ENCODE data around the gene R3HCC1L. TPM values are rescaled to one million over a fixed set of nuclear protein-coding genes. Genes with fewer than 3 reads are reported as not detected.

The R3HCC1L gene
- polyA plus RNA-seq, 2 of the 4 experiments (the other 2 are of a cell fraction), result 11.0 to 15.2 TPM

GRCh38 chr10:98196985-98197384 lies 62.5 kb downstream of the R3HCC1L start:
- Histone ChIP-seq H3K9me3 (peaks cover 10% of the 10 kb centered on the region; the same call in 2 of the 3 replicates), H3K4me3 (no peak overlapping the region), H3K27ac (no peak overlapping the region), H3K4me1 (no peaks in the 10 kb centered on the region), H3K4me2 (no peak overlapping the region)
- ChIA-PET CTCF (interaction anchor here (0.9 to 1.8 kb wide), 3 partner anchors 19 to 112 kb away, joined by 3 to 9 read pairs (median 6); no protein-coding TSS in a partner anchor), POLR2A (no interaction called here)
- FAIRE-seq (no peak), DNase-seq (ENCODE audit: low read depth in 1 of 2, low spot score in 1 of 2) (no peak), ATAC-seq (no peak)
- 91% methylated on average over 6 of the region's 6 CpGs for WGBS (ENCODE audit: missing lambda C conversion rate)
- TF ChIP-seq KDM5A (IDR thresholded peaks at IDR 0.05) (no peak), ESRRA (IDR thresholded peaks at IDR 0.05; ENCODE audit: borderline replicate concordance, low read length) (no peak), CHD4 (IDR thresholded peaks at IDR 0.05; ENCODE audit: borderline replicate concordance) (no peak), HOXB13 (CRISPR knock-in tag; IDR thresholded peaks at IDR 0.05; ENCODE audit: low read depth) (no peak), POLR2A (IDR thresholded peaks at IDR 0.05; ENCODE audit: low read length) (no peak), SREBF2 (IDR thresholded peaks at IDR 0.05) (no peak), USF2 (IDR thresholded peaks at IDR 0.05) (no peak), KDM1A (IDR thresholded peaks at IDR 0.05; ENCODE audit: low read depth) (no peak), ZSCAN20 (CRISPR knock-in tag; IDR thresholded peaks at IDR 0.05) (no peak), HES2 (IDR thresholded peaks at IDR 0.05) (no peak), CBX2 (IDR thresholded peaks at IDR 0.05; ENCODE audit: borderline replicate concordance, low read depth) (no peak), ZFP36 (IDR thresholded peaks at IDR 0.05; ENCODE audit: borderline replicate concordance, partially characterized antibody) (no peak)
- TF ChIP-seq, protein P1, sequence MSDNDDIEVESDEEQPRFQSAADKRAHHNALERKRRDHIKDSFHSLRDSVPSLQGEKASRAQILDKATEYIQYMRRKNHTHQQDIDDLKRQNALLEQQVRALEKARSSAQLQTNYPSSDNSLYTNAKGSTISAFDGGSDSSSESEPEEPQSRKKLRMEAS (IDR thresholded peaks at IDR 0.05), result no peak

GRCh38 chr10:98201760-98202159 lies 67.3 kb downstream of the R3HCC1L start:
- no peak for FAIRE-seq

More at GRCh38 chr10:98201760-98202159, 67.3 kb downstream of the R3HCC1L start:
- Histone ChIP-seq H3K27ac (no peak overlapping the region), H3K4me2 (no peak overlapping the region), H3K9me3 (no peaks in the 10 kb centered on the region), H3K4me3 (no peak overlapping the region), H3K4me1 (no peaks in the 10 kb centered on the region)
- 94% methylated on average over 5 of the region's 5 CpGs for WGBS (ENCODE audit: missing lambda C conversion rate)
- ATAC-seq (no peak), DNase-seq (ENCODE audit: low read depth in 1 of 2, low spot score in 1 of 2) (no peak)
- ChIA-PET POLR2A (interaction anchor here (0.7 kb wide), 1 partner anchor 9 kb away, joined by 7 read pairs; no protein-coding TSS in a partner anchor), CTCF (interaction anchor here (0.7 to 0.9 kb wide), 2 partner anchors 16 to 363 kb away, joined by 3 to 5 read pairs; no protein-coding TSS in a partner anchor)
- TF ChIP-seq HES2 (IDR thresholded peaks at IDR 0.05) (no peak), GATA3 (IDR thresholded peaks at IDR 0.05; ENCODE audit: borderline replicate concordance) (no peak), ZC3H11A (IDR thresholded peaks at IDR 0.05) (no peak), HMGXB4 (CRISPR knock-in tag; IDR thresholded peaks at IDR 0.05; ENCODE audit: borderline replicate concordance) (no peak), HDAC2 (IDR thresholded peaks at IDR 0.05) (no peak), FOXS1 (CRISPR knock-in tag; IDR thresholded peaks at IDR 0.05) (no peak), MAFK (IDR thresholded peaks at IDR 0.05; ENCODE audit: partially characterized antibody) (no peak), ZSCAN20 (CRISPR knock-in tag; IDR thresholded peaks at IDR 0.05) (no peak), HOXB5 (CRISPR knock-in tag; IDR thresholded peaks at IDR 0.05) (no peak), CTCF (IDR thresholded peaks at IDR 0.05) (no peak), MAZ (IDR thresholded peaks at IDR 0.05; ENCODE audit: borderline replicate concordance, low read depth, low read length) (no peak), HOXA7 (CRISPR knock-in tag; IDR thresholded peaks at IDR 0.05) (no peak), HEYL (CRISPR knock-in tag; IDR thresholded peaks at IDR 0.05) (no peak)
- TF ChIP-seq, protein P2, sequence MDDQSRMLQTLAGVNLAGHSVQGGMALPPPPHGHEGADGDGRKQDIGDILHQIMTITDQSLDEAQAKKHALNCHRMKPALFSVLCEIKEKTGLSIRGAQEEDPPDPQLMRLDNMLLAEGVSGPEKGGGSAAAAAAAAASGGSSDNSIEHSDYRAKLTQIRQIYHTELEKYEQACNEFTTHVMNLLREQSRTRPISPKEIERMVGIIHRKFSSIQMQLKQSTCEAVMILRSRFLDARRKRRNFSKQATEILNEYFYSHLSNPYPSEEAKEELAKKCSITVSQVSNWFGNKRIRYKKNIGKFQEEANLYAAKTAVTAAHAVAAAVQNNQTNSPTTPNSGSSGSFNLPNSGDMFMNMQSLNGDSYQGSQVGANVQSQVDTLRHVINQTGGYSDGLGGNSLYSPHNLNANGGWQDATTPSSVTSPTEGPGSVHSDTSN (IDR thresholded peaks at IDR 0.05), result no peak
